NCI-H82 treated with DMSO at 0.1 percent for 48 hours (cell line): Measurements from ENCODE around the gene DISC1.
"Not testable (repeated sequence)": the region's sequence is repeated elsewhere in the genome, so short reads cannot be mapped to it uniquely, and the experiment has no call there.

Experiments used
- DNase-seq: peaks from one replicate; lab custom pipeline; 2025; ENCODE audit not compliant: unreplicated experiment; lab: John Stamatoyannopoulos, UW

DISC1 gene

DNA sequence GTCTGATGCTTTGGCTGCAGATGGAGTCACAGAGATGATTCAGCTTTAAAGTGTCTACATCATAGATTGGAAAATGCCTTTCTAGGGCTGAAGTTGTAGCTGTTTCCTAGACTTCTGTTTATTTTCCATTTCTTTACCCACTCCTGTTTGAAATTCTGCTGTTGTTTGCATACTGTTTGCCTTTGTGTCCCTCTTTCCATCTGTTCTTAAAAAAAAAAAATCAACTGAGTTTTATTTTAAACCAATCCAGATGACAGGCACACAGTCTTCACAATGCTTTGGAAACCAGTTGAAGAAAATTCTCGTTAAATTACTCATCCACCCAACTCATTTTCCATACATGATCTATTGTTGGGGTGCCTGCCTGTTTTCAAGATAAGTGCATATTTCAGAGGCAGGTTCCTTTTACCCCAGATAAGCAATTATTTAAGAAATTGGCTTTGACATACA, 245.9 kb downstream of the DISC1 start:
- DNase-seq = no peak

DNA sequence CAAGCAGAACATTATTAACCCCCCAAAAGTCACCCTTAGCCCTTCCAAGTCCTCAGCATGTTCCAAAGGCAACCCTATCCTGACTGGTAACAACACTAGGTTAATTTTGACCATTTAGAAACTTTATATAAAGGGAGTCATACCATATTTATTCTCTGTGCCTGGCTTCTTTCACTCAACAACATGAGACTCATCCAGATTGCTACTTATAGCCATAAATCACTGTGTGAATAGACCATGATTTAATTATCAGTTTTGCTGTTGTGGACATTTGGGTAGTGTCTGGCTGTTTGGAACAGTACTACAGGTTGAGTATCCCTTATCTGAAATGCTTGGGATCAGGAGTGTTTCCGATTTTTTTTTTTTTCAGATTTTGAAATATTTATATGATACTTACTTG, 252.1 kb downstream of the DISC1 start:
- DNase-seq = no peak

DNA sequence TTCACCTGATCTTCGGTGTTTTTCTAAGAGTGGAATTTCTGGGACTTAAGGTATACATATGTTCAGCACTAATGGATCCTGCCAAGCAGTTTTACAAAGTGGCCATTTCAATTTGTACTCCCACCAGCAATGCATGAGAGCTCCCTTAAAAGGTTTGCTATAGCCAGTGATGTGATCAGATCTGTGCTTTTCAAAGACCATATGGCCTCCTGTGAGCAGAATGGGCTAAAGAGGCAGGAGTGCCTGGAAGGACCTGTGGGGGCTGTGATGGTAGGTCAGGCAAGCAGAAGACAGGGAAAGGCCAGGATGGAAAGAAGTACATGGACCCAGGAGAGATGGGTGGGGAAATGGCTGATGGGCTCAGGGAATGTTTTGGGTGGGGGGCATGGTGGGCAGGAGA, 252.7 kb downstream of the DISC1 start:
- DNase-seq = no peak

DNA sequence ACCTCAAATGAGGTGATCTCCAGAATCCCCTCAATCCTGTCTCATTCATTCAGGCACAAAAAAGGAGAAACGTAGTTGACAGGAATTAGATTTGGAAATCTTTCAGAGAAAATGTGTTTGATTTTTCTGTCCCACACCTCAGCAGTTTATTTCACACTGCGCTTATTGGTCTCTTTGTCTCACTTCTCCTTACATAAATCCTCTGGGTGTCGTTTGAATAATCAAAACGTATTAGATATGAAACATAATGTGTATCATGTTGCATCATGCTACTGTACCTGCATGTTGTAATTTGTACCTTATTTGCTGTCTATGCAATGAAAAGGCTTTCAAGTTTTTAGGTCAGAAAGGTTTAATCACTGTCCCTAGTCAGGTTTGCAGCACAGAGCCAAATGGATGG, 255.7 kb downstream of the DISC1 start:
- DNase-seq = no peak

DNA sequence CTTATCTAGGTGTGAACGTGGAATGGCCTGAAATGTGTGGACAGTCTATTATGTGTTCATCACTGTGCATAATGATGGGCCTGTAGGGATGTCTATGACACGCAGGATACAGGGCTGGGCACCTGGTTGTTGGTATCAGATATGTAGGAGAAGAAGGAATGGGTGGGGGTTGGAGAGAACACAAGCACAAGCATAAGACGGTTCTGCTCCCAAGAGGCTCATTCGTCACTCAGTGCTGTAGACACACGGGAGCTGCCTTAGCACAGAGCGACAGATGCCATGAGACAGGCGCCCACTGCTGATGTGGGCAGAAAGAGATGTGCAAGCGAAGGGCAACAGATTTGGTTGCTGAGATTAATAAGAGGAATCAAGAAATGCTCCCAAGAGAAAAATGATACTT, 256.2 kb downstream of the DISC1 start:
- DNase-seq = peak; percentile 54

DNA sequence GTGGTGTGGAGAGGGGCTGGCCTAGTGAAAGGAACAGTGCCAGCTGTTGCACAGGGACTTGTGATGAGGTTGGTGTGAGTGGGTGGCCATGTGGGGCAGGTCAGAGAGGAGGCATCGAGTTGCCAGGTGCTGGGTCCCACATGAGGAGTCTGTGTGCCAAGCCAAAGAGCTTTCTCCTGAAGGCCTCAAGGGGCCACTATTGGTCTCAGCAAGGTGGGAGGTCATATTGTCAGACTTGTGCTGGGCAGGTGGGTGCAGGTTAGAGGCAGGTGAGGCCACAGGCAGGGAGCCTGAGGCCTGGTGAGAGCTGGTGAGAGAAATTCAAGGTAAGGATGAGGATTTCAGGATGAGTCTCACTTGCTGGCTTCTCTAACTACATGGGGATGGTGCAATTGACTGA, 256.8 kb downstream of the DISC1 start:
- no peak for DNase-seq

DNA sequence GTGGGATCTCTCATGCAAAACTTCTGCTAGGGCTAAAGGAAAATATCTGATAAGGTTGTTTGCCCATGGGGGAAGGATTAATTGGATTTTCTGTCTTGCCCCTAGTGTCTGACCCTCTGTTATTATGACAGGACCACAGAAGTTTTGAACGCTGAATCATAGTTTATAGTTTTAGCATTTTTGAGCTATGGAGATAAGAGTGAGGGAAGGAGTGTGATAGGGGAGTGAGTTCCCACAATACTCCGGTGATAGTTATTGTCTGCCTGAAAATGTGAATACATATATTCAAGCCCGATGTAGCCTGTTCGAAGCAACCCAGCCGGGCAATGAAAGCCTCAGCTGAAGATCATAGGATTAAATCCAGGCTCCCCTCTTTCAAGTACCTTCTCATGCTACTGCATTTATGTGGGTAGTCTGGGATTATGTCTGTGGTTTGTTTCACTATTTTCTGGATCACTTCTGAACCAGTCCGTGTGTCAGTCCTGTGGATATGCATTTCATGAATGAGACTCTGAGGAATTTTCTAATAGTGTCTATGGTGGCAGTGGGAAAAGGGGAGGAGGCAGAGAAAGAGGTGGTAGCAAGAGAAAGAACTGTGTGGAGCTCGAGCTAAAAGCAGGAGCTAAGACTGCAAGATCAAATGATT, 258.7 kb downstream of the DISC1 start:
- peak; percentile 63 for DNase-seq

DNA sequence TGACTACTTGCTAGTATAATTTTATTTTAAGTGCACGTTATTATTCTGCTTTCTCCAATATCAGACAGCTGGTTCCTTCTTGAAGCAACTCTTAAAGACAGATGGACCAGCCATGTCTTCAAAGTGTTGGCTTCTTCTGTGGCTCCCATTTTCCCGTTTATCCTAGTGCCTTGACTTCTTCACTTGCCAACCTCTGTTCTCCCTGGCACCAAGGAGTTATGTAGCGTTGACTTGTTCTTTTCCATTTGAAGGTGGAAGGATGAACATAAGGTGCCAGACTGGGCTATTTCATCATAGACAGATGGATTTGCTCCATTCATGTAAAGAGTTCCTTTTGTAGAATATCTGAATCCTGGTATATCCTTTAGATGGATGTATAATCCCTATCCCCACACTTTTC, 260.6 kb downstream of the DISC1 start:
- DNase-seq = no peak

DNA sequence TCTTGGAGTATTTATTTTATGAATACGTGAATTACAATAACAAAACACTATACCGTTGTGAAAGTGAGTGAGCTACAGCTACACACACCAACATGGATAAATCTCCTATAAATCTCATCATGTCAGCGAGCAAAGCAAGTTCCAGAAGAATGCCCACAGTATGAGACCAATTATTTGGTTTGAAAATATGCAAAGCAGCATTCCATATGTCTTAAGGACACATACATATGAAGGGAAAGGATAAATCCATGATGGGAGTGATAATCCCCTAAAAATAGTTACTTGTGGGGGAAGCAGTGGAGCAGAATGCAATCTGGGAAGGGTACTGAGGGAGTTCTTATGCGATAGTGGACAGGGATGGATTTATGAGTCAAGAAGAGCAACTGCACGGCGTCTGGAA, 261.3 kb downstream of the DISC1 start:
- DNase-seq = no peak

DNA sequence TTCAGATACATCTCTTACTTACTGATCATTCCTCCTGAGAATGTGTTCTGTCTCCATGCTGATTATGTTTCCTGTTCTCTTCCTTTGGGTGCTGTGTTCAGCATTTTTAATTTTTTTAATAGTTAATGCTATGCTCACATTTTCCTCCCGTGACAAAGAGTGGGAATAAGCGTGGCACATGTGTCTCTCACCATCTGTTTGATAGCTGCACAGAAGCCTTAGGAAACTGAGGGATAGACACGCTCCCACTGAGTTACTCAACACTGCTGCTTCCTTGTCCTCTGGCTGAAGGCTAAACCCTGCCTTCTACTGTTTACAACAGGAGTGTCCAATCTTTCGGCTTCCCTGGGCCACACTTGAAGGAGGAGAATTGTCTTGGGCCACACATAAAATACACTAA, 264.2 kb downstream of the DISC1 start:
- DNase-seq = no peak

DNA sequence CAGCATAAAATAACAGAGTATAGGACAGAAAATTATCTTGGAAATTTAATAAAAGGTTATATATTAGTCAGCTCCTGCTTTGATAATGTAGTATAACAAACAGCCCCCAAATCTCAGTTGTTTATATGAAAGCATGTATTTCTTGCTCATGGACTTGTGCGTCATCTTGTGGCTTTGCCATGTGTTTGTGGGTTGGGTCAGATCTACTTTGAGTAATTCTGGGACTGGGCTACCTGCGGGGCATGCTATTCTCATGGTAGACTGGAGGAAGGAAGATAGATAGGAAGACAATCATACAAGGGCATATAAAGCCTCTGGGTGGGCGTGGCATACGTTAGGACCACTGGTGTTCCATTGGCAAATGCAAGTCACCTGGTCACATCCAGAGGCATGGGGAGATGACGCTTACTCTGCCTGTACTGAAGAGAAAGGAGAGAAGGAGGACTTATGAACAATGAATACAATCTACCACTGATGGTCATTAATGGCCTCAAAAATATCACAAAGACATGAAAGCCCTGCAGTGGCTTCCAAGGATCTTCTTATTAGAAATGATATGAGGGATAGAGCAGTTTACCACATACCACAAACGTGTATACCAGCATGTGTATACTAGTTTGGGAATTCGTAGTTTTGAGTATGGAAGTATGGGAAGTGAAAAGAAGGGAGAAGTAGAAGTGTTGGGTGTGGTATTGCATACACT, 267.0 kb downstream of the DISC1 start:
- no peak for DNase-seq

DNA sequence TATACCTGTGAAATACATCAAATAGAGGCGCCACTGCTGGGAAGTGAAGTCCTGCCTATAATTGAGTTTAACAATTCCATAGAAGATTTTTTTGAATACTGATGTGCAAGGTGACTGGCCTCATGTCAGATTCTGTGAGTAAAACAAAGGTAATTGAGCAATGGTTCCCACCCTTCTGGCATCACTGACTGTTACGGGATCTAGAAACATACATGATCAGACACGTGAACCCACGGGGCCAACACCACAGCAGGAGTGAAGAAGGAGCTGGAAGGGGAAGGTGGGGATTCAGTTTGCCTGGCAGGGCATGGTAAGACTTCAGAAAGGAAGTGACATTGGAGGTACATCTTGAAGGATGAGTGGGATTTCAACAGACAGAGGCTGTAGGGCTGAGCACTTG, 270.2 kb downstream of the DISC1 start:
- DNase-seq = no peak

DNA sequence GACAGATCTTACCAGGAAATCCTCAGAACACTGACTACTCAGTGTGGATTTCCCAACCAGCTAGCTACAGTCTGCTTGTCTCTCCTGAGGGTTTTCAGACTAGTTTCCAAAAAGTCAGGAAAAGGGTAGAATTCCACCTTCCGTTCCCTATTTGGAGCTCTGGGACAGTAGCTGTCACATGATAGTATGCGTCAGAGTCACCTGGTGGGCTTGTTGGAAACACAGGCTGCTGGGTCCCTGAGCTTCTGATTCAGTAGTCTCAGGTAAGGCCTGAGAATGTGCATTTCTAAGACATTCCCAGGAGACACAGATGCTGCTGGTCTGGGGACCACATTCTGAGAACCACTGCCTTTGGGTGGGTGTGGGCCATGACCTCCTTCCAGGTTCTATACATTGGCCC, 272.5 kb downstream of the DISC1 start:
- no peak for DNase-seq

DNA sequence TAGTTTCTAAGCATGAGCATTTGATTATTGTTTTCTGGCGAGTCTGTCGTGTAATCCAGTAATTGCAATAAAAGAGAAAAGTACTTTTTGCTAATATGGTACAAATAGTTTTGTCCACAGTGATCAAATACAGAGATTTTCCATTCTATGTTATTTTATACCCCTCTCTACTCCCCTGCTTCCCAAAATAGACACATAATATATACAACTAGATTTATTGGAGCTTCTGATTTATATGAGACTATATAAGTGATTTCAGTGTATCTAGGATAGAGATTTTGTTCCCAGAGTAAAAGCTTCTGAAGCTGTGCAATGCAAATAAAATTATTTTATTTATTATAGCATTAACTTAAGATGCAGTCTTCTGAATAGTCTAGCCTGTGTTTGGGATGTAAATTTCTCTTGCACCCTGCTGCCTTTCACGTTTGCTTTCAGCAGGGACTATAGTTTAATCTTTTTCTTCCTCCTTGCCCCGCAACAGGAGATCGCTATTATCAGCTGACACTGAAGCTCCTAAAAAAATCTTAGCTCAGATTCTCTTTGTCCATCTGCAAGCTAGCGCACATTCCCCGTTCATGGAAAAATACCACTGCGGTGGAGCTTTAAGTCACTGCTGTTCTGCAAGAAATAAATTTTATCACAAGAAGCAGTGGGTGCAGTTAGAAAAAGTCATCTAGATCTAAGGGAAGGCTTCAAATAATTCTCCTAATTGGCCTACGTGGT, 273.3 kb downstream of the DISC1 start:
- DNase-seq = no peak

DNA sequence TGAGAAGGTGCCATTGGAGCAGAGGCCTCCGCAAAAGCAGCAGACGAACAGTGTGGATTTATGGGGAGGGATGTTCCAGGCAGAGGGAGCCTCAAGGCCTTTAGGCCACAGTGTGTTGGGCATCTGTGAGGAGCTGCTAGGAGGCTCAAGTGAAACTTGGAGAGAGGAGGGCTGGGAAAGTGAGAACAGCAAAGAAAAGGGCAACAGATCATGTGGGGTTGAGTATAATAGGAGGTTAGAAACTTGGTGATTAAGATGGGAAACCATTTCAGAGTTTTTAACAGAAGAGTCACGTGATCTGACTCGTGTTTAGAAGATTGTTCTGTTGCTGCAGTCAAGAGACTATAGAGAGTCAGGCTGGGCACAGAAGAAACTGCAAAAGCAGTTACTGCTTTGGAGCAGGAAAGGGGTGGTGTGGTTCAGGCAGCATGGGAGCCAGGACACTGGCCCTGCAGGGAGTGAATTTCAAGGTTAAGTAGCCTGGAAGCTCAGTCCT, 277.0 kb downstream of the DISC1 start:
- no peak for DNase-seq

DNA sequence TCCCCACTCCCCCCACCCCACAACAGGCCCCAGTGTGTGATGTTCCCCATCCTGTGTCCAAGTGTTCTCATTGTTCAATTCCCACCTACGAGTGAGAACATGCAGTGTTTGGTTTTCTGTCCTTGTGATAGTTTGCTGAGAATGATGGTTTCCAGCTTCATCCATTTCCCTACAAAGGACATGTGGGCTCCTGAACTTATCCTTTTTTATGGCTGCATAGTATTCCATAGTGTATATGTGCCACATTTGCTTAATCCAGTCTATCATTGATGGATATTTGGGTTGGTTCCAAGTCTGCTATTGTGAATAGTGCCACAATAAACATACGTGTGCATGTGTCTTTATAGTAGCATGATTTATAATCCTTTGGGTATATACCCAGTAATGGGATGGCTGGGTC, 280.7 kb downstream of the DISC1 start:
- not testable (repeated sequence) for DNase-seq

DNA sequence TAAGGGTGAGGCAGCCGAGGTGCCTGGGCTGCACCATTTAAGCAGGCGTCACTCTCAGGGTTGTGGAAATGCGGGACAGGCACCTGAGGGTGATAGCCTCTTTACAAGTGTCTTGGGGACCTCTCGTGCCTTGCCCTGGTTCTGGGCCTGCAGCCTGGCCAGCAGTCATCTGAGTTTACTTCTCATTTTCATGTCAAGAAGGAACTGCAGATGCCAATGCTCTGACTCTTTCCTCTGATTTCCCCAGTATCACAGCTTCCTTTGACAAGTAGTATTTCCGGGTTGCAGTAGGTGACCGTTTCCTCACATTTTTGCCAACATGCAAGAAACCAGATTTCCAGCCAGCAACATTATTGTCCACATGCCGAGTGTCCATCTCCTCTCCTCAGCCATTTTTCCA, 286.9 kb downstream of the DISC1 start:
- DNase-seq = no peak

DNA sequence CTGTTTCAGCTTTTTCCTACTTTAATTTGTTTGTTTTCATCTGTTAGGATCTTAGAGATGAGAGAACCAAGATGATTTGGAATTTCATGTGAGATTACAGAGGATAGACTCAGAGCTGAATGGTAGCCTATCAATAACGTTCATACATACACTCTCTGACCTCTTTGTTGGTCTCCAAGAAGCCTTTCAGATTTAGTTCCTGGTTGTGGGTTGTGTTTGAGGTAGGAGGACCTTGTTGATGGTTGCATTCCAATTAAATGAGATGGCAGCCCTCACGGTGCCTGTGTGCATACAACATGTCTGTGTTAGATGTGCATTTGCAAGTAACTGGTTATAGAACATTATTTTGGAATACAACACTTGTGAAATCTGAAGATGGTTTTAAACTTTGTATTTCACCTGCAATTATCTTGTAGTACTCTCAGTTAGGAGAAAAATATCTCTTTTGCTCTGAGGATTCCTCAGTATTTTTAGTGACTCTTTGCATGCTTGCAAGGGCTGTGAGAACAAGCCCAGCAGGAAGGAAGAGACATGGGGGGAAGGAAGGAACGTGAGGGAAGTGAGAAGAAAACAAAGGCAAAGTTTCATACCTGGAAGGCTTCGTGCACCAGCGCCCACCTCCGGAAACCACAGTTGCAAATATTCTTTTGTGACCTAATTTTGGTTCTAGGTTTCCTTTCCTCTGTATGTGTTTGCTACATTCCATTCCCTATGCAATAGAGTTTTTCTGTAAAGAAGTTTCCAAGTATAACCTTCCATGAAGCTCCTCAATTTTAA, 291.8 kb downstream of the DISC1 start:
- no peak for DNase-seq

DNA sequence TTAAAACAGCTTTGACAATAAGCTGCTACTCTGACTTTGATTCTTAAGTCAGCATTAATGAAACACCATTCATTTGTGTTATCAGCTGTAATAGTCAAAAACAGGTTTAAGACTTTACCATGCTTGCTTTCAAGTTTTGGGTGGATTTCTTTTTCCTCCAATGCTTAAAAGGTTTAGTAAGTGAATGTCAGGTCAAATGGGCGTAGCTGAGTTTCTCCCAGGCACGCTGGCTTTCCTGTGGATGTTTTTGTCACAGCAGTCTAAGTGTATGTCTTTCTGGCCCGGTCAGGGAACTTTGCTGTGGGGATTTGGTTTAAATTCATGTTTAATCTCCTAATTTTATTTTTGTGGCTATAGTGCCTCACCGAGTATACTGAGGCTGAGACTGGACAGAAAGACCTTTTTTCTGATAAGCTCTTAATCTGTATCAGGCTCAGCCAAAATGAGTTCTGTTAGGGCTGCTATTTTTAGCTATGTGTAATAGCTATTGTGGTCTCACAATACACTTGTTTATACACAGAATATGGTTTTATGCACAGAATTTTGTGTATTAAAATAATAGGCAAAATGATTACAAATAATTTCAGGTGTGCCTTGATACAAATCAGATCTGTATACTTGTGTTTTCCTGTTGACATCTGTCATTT, 292.8 kb downstream of the DISC1 start:
- DNase-seq = peak; percentile 82

DNA sequence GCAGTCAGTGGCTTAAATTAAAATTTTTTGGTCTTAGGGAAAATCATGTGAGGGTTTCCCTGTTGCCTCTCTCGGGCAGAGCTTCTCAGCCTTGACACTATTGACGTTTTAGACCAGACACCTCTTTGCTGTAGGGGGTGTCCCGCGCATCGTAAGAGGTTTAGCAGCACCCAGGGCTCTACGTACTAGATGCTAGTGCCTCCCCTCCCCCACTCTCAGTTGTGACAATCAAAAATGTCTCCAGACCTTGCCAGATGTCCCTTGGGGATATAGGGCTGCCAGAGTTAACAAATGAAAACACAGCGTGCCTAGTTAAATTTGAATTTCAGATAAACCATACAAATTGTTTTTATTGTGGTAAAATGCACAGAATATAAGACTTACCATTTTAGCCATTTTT, 293.3 kb downstream of the DISC1 start:
- peak; percentile 83 for DNase-seq
